Measurements from ENCODE around the gene RAB11FIP3.

DNA sequence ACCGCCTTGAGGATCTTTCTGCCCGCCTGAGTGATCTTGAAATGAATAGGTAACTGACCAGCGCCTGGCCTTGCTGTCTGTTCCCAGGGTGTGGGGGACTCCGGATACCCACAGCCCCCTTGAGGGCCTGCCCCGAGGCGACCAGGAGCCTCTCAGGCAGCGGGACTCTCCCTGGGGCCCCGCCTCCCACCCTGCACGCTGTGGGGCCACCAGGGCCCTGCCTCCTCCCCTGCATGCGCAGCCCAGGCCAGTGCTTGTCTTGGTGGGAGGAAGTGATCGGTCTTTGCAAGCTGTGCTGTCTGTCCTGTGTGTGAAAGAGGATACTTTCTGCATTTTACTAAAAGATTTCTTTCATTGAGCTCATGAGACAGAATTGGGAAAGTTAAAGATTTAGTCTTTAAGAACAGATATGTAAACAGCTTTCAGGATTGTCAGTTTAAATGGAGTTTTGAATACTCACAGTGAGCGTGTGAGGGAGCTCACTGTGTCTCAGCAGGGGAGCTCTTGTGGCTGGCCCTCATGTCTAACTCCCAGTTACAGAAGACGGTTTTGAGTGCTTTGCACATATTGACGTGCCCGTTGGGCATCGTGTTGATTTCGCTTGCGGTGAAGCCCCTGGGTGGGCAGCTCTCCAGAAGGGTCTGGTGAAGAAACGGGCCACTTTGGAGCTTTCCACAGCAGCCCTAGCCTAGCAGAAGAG lies 65.9 kb downstream of the RAB11FIP3 start:
- no peak for TF ChIP-seq CTCF (IDR thresholded peaks at IDR 0.05)
- no peak for TF ChIP-seq CHD4 (IDR thresholded peaks at IDR 0.05; ENCODE audit: borderline replicate concordance)
- TF ChIP-seq MAX (IDR thresholded peaks at IDR 0.05) = no peak
- TF ChIP-seq POLR2A (IDR thresholded peaks at IDR 0.05; ENCODE audit: low read length) = no peak
- no peak for TF ChIP-seq RFX5 (IDR thresholded peaks at IDR 0.05)

All from A549 (cell line).